ENCODE measurements around the gene SKI.

Gene SKI

GRCh38 chr1:2208309-2209239 is 19.5 kb upstream of the SKI start:
- no peak for DNase-seq (ENCODE audit: extremely low read depth in 1 of 2, low read depth in 1 of 2)

- no peak for DNase-seq (ENCODE audit: extremely low read depth in 1 of 2, low read depth in 1 of 2)
Observed at GRCh38 chr1:2209400-2210083, 18.6 kb upstream of the SKI start.

GRCh38 chr1:2210084-2210653 is 17.9 kb upstream of the SKI start:
- DNase-seq (ENCODE audit: extremely low read depth in 1 of 2, low read depth in 1 of 2), result no peak

GRCh38 chr1:2210786-2211185 is 17.3 kb upstream of the SKI start:
- DNase-seq (ENCODE audit: extremely low read depth in 1 of 2, low read depth in 1 of 2), result no peak

GRCh38 chr1:2212274-2212531 is 15.9 kb upstream of the SKI start:
- DNase-seq (ENCODE audit: extremely low read depth in 1 of 2, low read depth in 1 of 2), result no peak

GRCh38 chr1:2212532-2213491 is 15.3 kb upstream of the SKI start:
- no peak for DNase-seq (ENCODE audit: extremely low read depth in 1 of 2, low read depth in 1 of 2)

- DNase-seq (ENCODE audit: extremely low read depth in 1 of 2, low read depth in 1 of 2), result no peak
Observed at GRCh38 chr1:2213576-2214505, 14.3 kb upstream of the SKI start.

GRCh38 chr1:2214541-2215241 is 13.4 kb upstream of the SKI start:
- no peak for DNase-seq (ENCODE audit: extremely low read depth in 1 of 2, low read depth in 1 of 2)

- DNase-seq (ENCODE audit: extremely low read depth in 1 of 2, low read depth in 1 of 2), result no peak
Observed at GRCh38 chr1:2215329-2215728, 12.8 kb upstream of the SKI start.

- DNase-seq (ENCODE audit: extremely low read depth in 1 of 2, low read depth in 1 of 2), result no peak
Observed at GRCh38 chr1:2215909-2216766, 12.0 kb upstream of the SKI start.

- DNase-seq (ENCODE audit: extremely low read depth in 1 of 2, low read depth in 1 of 2), result no peak
Observed at GRCh38 chr1:2216767-2217058, 11.4 kb upstream of the SKI start.

- no peak for DNase-seq (ENCODE audit: extremely low read depth in 1 of 2, low read depth in 1 of 2)
Observed at GRCh38 chr1:2221271-2221670, 6.8 kb upstream of the SKI start.

GRCh38 chr1:2224170-2224584 is 3.9 kb upstream of the SKI start:
- DNase-seq (ENCODE audit: extremely low read depth in 1 of 2, low read depth in 1 of 2), result no peak

GRCh38 chr1:2224631-2225428 is 3.3 kb upstream of the SKI start:
- no peak for DNase-seq (ENCODE audit: extremely low read depth in 1 of 2, low read depth in 1 of 2)

GRCh38 chr1:2226525-2227345 is 1.4 kb upstream of the SKI start:
- DNase-seq (ENCODE audit: extremely low read depth in 1 of 2, low read depth in 1 of 2), result no peak

- DNase-seq (ENCODE audit: extremely low read depth in 1 of 2, low read depth in 1 of 2), result peak; percentile 89 to 94
Observed at GRCh38 chr1:2227346-2228156, 568 bp upstream of the SKI start.
